Vagina (tissue), 2 donors: ENCODE measurements around the gene SUMF2.

Source experiments
- CTCF ChIP-seq, 3 experiments: fragments of 450-650 bp in 2 of 3; fragments of 200-600 bp in 1 of 3; sonication (generic) in 1 of 3; IDR thresholded peaks; one replicate each; pipeline ENCODE4 v1.5.1; 2017 to 2019; ENCODE audit warnings: antibody characterized with exemption in 3 of 3, mild to moderate bottlenecking in 2 of 3, moderate library complexity in 2 of 3
- POLR2A ChIP-seq, 2 donors: fragments of 450-650 bp; IDR thresholded peaks; one replicate each; pipeline ENCODE4 v1.6.1; 2017; ENCODE audit warnings: antibody characterized with exemption in 2 of 2, mild to moderate bottlenecking in 2 of 2, moderate library complexity in 2 of 2
- POLR2AphosphoS5 ChIP-seq, 2 donors: sonication (generic); formaldehyde crosslinking; IDR thresholded peaks; one replicate each; pipeline ENCODE4 v1.9.0; 2017; ENCODE audit warnings: antibody characterized with exemption in 2 of 2, mild to moderate bottlenecking in 2 of 2, low read depth in 1 of 2; ENCODE audit not compliant: insufficient read depth in 1 of 2

- TF ChIP-seq CTCF (IDR thresholded peaks at IDR 0.05) (no peak), POLR2A (IDR thresholded peaks at IDR 0.05) (no peak), POLR2AphosphoS5 (IDR thresholded peaks at IDR 0.05; ENCODE audit: insufficient read depth in 1 of 2, low read depth in 1 of 2) (no peak)
These were observed 37.5 kb upstream of the SUMF2 start for GRCh38 chr7:56026538-56026937.
